Stimulated activated CD4-positive, alpha-beta T cell treated with anti-CD3 and anti-CD28 coated beads, Interleukin-2, amount 100 ng/mL, for 48 hours (primary cell): ENCODE measurements around the gene DLX1.
"Not testable (repeated sequence)": the region's sequence is repeated elsewhere in the genome, so short reads cannot be mapped to it uniquely, and the experiment has no call there.

Experiments used
- DNase-seq, 2 donors: peaks; one replicate each; pipeline ENCODE4 v3.0.0-alpha.2; 2020

Gene DLX1

DNA sequence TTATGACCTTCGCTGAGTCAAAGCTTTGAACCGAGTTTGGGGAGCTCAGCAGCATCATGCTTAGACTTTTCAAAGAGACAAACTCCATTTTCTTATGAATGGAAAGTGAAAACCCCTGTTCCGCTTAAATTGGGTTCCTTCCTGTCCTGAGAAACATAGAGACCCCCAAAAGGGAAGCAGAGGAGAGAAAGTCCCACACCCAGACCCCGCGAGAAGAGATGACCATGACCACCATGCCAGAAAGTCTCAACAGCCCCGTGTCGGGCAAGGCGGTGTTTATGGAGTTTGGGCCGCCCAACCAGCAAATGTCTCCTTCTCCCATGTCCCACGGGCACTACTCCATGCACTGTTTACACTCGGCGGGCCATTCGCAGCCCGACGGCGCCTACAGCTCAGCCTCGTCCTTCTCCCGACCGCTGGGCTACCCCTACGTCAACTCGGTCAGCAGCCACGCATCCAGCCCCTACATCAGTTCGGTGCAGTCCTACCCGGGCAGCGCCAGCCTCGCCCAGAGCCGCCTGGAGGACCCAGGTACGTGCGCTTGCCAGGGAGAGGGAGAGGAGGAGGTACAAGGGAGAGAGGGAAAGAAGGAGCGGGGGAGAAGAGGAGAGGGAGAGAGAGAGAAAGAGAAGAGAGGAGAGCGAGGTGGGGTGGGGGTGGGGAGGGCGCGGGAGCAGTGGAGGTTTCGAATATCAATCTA lies at the start of gene DLX1:
DLX1 (plus strand) TSS at position 48 of the 700 bp plus-strand sequence; CDS start at position 219, 171 bp downstream.
- DNase-seq, result no peak

DNA sequence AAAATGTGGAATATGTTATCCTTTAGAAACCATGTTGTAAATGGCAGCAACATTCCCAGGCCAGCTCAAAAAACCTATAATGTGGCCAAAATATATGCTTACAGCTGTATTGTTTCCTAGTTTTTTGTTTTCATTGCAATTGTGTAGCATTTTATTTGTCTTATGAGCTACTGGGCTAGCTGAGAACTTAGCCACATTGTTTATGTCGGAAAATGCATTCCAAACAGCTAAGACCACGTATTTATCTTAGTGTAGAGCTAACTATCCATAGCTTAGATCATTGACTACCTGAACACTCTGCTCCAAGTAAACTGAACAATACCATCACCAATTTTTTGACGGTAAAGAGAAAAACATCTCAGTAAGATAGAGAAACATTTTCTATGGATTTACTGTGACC lies 47.2 kb upstream of the DLX1 start:
- DNase-seq, result no peak

DNA sequence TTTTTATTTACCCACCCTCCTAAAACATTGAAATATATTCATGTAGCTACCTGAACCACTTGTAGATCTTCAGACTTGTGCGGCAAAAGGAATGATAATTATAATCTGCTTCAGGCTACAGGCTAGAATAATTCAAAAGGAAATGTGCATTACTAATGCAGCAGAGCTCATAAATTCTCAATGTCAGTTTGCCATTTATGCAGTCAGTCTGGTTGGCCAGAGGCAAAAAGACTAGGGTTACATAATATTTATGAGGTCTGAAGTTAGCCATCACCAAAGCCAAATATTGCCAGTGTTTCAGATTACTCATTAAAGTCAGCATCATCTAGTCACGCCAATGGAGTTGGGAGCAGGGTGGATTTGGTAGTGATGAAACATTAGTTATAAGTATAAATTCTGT lies 46.7 kb upstream of the DLX1 start:
- no peak for DNase-seq

DNA sequence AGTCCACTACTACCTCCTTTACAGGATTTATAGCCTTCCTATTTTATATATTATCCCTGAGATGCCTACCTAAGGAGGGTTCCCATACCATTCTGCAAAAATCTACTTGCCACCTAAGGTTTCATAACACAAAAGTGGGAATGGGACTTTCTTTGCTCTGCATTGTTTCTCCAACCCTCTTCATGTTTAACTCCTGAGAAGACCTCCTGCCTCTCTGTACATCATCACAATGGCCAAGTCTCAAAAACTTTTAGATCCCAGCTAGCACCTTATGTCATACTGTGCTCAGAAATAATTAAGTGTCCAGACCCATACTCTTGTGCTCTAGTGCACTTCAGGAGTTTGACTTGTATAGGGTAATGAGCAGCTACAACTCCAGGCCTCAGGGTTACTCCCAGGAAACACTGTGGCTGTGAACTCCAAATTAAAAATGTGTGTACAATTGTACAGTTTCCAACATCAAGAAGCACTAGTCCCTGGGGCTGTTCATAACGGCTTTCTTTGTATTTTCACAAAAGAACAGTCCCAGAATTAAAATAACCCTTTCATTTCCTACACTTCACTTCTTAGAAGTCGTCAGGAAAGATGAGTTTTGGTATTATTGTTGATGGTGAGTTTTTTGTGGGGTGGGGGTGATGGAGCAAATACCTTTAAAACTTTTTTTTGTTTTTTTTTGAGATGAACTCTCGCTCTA lies 46.1 kb upstream of the DLX1 start:
- DNase-seq, result no peak

DNA sequence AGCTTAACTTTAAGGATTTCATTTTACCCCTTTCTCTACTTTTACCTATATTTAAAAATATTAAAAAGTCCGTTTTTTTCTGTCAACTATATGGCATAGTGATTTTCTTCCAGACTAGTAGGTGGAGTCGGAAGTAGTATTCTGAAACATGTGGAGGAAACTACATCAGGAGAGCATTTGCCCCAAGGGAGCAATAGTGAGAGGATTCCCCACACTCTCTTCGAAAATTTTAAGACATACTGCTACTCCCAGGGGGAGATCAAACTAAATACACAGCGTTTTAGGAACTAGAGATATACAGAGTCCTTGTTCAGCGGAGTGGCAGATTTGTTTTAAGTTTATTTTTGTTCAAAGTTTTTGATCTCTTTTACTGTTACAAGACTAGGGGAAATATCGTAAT lies 45.0 kb upstream of the DLX1 start:
- DNase-seq, result no peak

DNA sequence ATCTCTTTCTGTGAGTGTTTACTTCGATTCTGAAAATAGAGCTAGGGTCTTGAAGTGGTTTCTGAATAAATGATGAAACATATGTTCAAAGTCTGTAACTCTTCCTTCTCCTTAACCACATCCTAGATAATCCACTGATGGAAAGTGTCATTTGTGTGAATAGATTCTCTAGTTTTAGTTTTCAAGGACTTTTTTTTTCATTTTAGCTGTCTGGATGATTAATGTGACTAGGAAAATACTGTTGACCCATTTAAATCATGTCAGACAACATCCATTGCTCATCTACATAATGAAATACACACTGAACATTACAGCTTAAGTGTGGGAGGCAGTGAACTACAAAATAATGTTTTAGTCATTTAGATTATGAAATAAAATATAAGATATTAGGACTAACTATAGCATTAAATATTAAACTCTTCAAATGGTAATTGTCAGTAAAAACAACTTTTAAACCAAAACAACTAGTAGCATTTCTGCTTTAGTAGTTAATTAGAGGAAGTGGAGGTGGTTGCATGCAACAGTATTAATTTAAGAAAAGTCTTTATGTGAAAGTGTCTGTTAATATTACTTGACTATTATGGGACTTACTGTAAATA lies 39.1 kb upstream of the DLX1 start:
- DNase-seq, result no peak

DNA sequence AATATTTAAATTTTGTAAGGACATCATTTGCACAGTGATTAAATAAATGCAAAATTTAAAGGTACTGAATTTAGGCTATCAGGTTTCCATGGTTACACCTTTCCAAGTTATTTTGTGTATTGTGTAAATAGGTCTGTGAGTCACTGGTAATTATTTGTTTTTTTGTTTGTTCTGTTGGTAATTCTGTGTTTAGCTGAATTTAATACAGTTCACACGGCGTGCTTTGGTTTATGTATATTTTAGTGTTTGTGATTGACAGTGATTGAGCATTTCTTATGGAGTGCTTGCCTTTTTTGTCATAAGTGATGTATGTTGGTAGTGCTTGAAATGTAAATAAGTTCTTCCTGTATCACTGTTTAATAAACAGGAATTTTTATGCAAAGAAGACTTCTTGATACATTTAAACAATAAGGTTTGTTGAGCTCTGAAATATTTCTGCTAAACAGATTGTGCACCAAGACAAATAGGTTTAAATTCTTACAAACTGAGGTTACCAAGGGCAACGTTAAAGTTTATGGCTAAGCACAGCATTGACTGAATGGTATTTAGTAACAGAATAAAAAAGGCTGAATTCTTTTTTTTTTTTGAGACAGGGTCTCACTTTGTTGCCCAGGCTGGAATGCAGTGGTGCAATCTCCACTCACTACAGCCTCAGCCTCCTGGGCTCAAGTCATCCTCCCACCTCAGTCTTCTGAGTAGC lies 38.3 kb upstream of the DLX1 start:
- no peak for DNase-seq

DNA sequence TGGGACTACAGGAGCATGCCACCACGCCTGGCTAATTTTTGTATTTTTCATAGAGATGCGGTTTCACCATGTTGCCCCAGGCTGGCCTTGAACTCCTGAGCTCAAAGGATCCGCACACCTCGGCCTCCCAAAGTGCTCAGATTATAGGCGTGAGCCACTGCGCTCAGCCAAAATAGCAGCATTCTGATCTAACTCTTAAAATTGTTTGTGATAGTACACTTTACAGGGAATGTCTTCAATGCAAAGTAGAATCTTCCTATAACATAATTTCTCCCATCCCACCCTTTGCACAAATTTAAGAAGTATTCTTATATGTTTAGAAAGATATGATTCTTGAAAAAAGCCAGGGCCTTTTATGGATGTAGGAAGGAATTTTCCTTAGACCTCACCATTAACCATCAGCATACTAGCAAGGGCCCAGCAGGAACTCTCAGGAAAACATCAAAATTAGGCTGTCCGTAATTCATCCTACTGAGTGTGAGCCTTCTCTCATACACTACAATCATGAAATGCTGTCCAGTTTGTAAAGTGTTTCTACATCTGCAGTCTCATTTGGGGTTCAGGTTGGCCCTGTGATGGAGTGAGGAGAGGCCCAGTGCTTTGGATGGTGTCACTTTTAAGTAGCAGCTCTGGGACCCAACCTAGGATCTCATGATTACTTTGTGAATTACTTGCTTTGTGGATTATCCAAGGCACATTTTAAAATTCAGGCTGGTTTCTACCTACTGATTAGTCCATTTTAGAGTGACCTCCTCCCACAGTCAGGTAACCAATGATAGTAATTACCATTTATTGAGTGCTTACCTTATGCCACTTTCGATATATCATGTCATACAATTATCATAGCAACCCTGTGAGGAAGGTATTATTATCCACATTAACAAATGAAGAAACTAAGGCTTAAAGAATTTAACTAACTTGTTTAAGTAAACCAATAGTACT lies 37.5 kb upstream of the DLX1 start:
- DNase-seq, result no peak

DNA sequence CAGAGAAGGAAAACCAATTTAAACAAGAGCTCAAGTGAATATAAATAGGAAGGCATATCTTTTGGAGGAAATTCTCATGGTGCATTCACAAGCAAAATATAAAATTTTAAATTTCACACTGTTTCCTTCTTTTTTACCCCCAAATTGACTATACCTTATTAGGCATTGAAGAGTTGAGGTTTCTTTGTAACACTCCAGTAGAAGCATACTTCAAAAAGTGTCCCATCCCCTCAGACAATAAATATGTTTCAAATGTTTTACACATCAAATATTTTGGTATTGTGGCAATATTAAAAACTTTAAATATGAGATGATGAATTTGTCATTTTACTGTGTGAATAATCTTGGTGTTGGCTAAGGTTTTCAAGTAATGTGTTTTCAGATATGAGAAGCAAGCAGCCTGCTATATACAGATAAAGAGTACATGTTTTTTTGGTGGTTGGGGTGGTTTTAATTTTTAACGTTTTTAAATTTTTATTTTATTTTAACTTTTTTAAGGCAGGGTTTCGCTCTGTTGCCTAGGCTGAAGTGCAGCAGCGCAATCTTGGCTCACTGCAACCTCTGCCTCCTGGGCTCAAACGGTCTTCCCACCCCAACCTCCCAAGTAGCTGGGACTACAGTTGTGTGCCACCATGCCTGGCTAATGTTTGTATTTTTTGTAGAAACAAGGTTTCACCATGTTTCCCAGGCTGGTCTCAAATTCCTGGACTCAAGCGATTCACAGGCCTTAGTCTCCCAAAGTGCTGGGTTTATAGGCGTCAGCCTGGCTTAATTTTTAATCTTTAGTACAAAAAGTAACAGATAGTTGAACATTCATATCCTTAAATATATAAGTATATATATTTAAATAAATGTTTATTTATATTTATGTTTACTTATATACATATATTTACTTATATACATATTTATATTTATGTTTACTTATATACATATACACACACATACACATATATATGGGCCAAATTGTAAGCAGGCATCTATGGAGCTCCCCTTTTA lies 36.5 kb upstream of the DLX1 start:
- DNase-seq, result no peak

DNA sequence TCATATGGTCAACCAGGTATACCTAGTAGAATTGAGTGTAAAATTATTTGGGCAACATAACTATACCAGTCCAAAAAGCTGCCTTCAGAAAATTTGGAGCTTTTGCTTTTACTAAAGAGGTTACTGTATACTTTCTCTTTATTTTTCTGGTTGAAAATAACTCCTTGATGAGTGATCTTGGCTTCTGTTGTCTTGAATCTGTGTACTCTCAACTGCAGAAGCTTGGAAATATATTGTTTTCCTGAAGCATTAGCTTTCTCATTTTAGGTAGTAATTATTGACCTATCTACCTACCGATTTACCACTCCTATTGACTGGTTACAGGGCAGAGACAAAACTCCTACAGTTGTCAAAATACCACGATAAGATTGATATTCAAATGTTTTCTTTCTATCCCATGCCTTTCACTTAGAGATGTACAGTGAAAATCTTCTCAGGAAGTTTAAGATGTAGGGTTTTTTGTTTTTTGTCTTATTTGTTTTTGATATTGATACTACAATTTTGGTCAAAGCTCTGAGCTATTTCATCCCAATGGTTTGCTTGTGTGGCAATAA lies 35.7 kb upstream of the DLX1 start:
- no peak for DNase-seq

DNA sequence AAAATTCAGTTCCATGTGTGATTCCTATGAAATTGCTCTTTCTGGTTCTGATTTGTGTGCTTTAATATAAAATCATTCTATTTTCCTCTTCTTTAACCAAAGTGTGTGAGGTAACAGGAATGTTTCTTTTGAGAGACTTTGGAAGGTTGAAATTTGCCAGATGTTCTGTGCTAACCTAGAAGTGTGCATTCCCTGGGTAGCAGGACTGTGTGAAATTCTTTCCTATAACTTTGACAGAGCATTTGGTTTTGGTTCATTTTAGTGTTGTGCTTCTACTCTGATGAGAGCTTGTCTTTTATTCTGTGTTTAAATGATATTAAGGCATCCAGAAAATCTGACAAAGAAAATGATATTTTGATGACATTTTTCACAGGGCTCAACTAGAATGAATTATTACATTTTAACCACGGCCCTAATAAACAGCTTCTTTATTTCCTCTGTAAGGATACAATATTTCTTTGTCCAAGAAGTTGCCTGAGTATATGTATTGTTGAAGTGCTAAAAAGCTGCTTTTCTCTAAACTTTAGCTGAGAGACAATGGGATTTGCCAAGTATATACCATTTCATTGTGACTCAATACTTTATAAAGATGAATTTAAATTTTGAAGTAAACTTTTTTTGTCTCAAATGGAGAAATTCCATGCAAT lies 34.7 kb upstream of the DLX1 start:
- DNase-seq, result no peak

DNA sequence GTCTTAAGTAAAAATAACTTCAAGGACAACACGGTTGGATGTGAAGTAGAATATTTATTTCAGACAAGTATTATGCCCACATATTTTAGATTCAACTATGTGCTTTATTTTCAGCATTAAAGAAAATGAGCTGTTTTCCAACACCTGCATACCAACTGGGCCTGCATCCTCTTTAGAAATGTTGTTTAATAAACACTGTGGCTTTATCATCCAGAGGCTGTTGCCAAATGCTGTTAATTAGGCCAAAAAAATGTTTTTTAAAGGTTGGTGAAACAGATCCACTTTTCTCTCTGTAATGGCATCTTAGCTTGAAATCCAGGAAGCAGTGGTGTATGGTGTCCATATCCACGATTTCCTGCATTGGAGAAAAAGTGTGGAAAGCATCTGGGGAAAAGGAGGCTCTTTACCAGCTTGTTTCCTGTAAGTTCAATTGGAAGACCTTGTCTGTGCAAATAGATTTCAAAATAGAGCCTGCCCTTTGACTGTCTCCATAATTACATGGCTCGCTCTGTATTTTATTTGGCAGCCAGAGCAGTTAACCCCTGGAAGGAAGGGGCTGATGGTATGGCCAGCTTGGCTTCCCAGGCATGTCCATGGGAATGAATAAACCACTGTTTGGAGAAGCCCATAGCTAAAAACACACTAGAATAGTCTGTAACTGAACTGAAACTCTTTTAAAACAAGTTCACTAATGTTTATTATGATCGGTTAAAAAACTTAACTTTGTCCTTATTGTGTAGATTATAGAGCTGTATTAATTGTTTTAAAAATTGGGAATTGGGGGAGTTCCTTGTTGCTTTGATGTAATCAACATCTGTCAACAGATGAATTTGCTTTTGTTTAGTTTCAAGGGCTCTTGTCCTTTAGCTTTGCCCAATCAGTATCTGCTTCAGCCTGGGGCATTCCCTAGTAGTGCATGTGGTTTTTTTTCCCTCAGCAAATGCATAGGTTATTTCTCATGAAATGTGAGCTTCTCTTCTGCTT lies 33.0 kb upstream of the DLX1 start:
- no peak for DNase-seq

DNA sequence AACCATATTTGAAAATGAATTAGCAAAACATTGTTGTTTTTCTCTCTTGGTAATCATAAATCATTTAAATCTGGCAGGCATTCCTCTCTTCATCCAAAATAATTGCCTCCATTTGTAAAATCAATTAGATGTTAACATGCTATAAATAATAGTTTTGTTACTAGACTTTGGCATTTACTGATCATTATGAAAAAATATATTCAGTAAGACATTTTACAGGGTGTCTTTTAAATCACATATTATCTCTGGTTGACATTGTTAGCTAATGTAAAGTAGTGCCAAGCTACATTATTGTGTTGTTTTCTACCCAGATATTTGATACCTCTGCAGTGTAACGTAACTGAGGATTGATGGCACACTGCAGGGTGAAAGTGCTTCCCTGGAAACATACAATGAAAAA lies 31.8 kb upstream of the DLX1 start:
- DNase-seq, result no peak

DNA sequence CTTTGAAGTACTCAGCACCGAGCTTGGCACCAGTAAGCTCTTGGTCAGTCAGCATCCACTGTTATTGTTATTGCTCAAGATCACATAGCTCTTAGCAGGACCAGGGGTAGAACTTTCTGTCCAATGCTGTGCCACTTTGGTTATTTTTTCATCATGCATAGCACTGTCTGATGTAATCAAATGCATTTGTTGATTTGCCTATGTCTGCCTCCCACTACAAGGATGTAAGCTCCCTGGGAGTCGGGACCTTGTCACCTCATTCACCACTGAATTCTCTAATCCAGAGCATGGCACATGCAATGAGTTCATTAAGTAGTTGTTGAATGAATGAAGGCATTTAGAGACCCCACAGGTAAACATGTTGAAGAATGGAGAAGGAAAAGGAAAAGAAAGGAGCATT lies 29.0 kb upstream of the DLX1 start:
- DNase-seq, result no peak

DNA sequence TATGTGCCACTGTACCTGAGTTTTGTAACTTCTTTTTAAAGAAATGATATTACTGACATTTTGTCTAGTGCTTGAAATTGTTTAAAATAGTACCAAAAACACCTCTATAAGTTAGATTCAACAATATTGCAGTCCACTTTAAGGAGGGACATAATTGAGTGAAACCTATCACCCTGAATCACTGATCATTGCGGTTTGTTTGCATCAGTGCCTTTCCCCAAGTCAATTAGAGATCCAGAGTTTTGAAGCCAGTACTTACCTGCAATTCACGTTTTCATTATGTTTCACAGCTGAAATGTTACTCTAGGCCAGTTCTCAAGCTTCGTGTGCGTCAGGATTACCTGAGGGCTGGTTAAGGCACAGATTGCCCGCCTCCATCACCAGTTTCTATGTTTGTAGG lies 26.6 kb upstream of the DLX1 start:
- no peak for DNase-seq

DNA sequence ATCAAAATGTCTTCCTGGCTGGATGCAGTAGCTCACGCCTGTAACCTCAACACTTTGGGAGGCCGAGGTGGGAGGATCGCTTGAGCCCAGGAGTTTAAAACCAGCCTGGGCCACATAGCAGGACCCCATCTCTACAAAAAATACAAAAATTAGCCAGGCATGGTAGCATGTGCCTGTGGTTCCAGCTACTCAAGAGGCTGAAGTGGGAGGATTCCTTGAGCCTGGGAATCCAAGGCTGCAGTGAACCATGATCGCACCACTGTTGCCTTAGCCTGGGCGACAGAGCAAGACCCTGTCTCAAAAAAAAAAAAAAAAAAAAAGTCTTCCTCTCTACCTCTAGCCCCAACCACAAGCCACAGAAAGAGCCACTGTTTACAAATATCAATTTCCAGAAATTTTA lies 25.2 kb upstream of the DLX1 start:
- DNase-seq, result not testable (repeated sequence)

DNA sequence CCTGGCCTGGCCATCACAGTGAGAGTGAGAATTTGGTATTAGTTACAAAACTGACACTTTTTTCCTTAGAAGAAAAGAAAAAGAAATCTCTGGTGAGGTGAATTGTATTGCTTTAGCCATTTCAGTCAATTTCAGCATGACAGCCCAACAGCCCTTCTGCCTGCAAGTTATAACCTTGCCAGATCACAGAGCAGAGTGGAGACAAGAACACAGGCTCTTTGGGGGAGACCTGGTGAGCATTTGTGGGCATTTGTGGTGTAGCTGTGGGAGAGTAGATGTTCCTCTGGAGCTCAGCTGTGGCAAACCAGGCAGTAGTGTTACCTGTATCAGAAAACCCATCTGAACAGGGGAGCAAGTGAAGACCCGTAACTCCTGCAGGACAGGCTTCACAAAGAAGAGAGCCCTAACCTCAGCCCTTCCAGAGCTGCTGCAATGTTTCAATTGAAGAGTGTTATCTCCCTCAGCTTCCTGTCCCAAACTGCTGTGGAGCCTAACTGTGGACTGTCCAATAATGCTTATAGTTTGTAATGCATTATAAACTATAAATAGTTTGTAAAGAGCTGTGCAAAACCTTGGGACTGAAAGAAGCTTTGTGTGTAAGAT lies 22.8 kb upstream of the DLX1 start:
- DNase-seq, result no peak

DNA sequence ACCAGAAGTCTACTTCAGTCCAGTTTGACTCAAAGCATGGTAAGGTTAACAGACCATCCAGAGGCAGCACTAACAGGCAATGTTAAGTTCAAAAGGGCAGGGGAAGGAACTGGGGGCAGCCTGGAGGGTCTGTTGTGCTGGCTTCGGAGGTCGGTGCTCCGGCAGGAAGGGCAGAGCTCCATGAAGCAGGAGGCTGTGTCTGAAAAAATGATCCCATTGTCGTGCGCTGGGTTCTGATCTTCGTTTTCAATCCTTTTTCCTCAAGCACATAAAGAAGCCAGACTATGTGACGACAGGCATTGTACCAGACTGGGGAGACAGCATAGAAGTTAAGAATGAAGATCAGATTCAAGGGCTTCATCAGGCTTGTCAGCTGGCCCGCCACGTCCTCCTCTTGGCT lies 21.9 kb upstream of the DLX1 start:
- no peak for DNase-seq

DNA sequence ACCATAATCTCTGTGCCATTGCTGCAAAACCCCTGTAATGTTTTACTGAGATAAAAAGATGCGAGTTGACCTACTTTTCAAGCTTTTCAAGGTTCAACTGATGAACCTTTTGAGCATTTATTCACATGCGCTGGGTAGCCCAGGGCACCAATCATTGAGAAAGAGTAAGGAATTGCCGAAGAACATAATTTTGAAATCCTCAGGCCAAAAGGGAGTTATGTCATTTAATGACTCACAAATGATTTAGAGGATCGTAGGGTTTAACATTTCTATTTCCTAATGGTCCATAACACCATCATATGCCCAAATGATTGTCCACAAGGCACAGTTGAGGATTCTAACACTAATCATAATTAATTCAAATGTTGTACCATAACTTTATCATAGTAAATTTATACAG lies 20.2 kb upstream of the DLX1 start:
- no peak for DNase-seq
